ENCODE results near the gene NAPA. TPM values are rescaled to one million over a fixed set of nuclear protein-coding genes. Genes with fewer than 3 reads are reported as not detected.

NAPA gene
- total and polyA plus RNA-seq, 8 donors = 46.1 to 170 (median 106) TPM

GRCh38 chr19:47481460-47482052, 33.3 kb downstream of the NAPA start:
- no peak for DNase-seq
- H3K27ac ChIP-seq = no peak overlapping the region
- H3K27me3 ChIP-seq = peaks cover 0 to 11% (median 0%) of the 10 kb centered on the region in 3 donors
- TF ChIP-seq CTCF (IDR thresholded peaks at IDR 0.05) (no peak), POLR2A (IDR thresholded peaks at IDR 0.05) (no peak), POLR2AphosphoS5 (IDR thresholded peaks at IDR 0.05) (no peak), EP300 (IDR thresholded peaks at IDR 0.05) (no peak)
- intact Hi-C loops (cut with DNase I; ENCODE audit: low total_unique reads) = no loop called here
- H3K4me1 ChIP-seq = peaks cover 16 to 33% (median 22%) of the 10 kb centered on the region in 4 donors
- WGBS, 5 donors = 91 to 97% (median 96%) methylated on average over 4 of the region's 4 CpGs
- peaks cover 0 to 8% (median 7%) of the 10 kb centered on the region in 4 donors for H3K36me3 ChIP-seq
- H3K9me3 ChIP-seq = no peaks in the 10 kb centered on the region
- no peak overlapping the region for H3K4me3 ChIP-seq

- no peaks in the 10 kb centered on the region for H3K9me3 ChIP-seq
- TF ChIP-seq POLR2A (IDR thresholded peaks at IDR 0.05) (no peak), EP300 (IDR thresholded peaks at IDR 0.05) (no peak), CTCF (IDR thresholded peaks at IDR 0.05) (no peak), POLR2AphosphoS5 (IDR thresholded peaks at IDR 0.05) (no peak)
- H3K27ac ChIP-seq = no peak overlapping the region
- peaks cover 16 to 31% (median 21%) of the 10 kb centered on the region in 4 donors for H3K4me1 ChIP-seq
- H3K27me3 ChIP-seq = peaks cover 0 to 11% (median 0%) of the 10 kb centered on the region in 3 donors
- DNase-seq = no peak
- intact Hi-C loops (cut with DNase I; ENCODE audit: low total_unique reads) = no loop called here
- 83 to 88% (median 84%) methylated on average over 16 of the region's 16 CpGs for WGBS, 5 donors
- peaks cover 0 to 7% (median 4%) of the 10 kb centered on the region in 4 donors for H3K36me3 ChIP-seq
- H3K4me3 ChIP-seq = no peak overlapping the region
Measured at GRCh38 chr19:47480658-47481057, 34.2 kb downstream of the NAPA start.

GRCh38 chr19:47479701-47480503, 35.0 kb downstream of the NAPA start:
- H3K9me3 ChIP-seq = no peaks in the 10 kb centered on the region
- H3K4me1 ChIP-seq = peaks cover 12 to 24% (median 14%) of the 10 kb centered on the region in 4 donors
- DNase-seq = peak in 1 of 2 donors; percentile 58
- intact Hi-C loops (cut with DNase I; ENCODE audit: low total_unique reads) = no loop called here
- WGBS, 5 donors = 15 to 67% (median 22%) methylated on average over 8 to 39 of the region's 39 CpGs
- H3K27ac ChIP-seq = no peak overlapping the region
- no peak for TF ChIP-seq CTCF (IDR thresholded peaks at IDR 0.05)
- TF ChIP-seq POLR2A (IDR thresholded peaks at IDR 0.05) = no peak
- no peak for TF ChIP-seq POLR2AphosphoS5 (IDR thresholded peaks at IDR 0.05)
- no peak for TF ChIP-seq EP300 (IDR thresholded peaks at IDR 0.05)
- H3K36me3 ChIP-seq = peaks cover 0 to 10% (median 2%) of the 10 kb centered on the region in 4 donors
- peaks cover 0 to 11% (median 0%) of the 10 kb centered on the region in 3 donors for H3K27me3 ChIP-seq
- H3K4me3 ChIP-seq = no peak overlapping the region

- no peak for TF ChIP-seq CTCF (IDR thresholded peaks at IDR 0.05)
- TF ChIP-seq POLR2A (IDR thresholded peaks at IDR 0.05) = no peak
- TF ChIP-seq POLR2AphosphoS5 (IDR thresholded peaks at IDR 0.05) = no peak
- no peak for TF ChIP-seq EP300 (IDR thresholded peaks at IDR 0.05)
- 84 to 100% (median 86%) methylated on average over 2 to 17 of the region's 17 CpGs for WGBS, 5 donors
- Histone ChIP-seq H3K27ac (no peak overlapping the region), H3K27me3 (peaks cover 0 to 43% (median 22%) of the 10 kb centered on the region in 3 donors), H3K9me3 (no peaks in the 10 kb centered on the region), H3K4me1 (peaks cover 0 to 19% (median 11%) of the 10 kb centered on the region in 4 donors), H3K36me3 (peaks cover 0 to 10% (median 2%) of the 10 kb centered on the region in 4 donors), H3K4me3 (no peak overlapping the region)
- intact Hi-C loops (cut with DNase I; ENCODE audit: low total_unique reads) = no loop called here
- DNase-seq = no peak
Measured at GRCh38 chr19:47476438-47476972, 38.4 kb downstream of the NAPA start.

Measured in stomach (tissue), 9 donors.